GM23338 (cell line): ENCODE data around the gene UGT1A10. TPM values are rescaled to one million over a fixed set of nuclear protein-coding genes. Genes with fewer than 3 reads are reported as not detected.

Experiments
- ATAC-seq: fragments of 200-7000 bp; cut with Tn5 transposase; 3 replicates; pipeline ENCODE4 v1.9.1; 2020
- DNase-seq: peaks from one replicate; pipeline ENCODE4 v3.0.0-alpha.2; 2015; ENCODE audit warnings: low spot score
- H2AFZ ChIP-seq: fragments of 200-600 bp; sonication (generic); 2 replicates; pipeline ENCODE4 v1.8.0; 2016; ENCODE audit warnings: antibody characterized with exemption, mild to moderate bottlenecking, moderate library complexity
- H3F3A ChIP-seq: fragments of 200-600 bp; sonication (generic); replicated peaks from 2 replicates; pipeline ENCODE4 v1.8.0; 2017; ENCODE audit warnings: antibody characterized with exemption, mixed run types, low read depth
- H3K27ac ChIP-seq: fragments of 200-600 bp; sonication (generic); 2 replicates; pipeline ENCODE4 v1.6.1; 2016; ENCODE audit warnings: low read depth
- H3K27me3 ChIP-seq: fragments of 200-600 bp; sonication (generic); 2 replicates; pipeline ENCODE4 v1.8.0; 2016; ENCODE audit warnings: mild to moderate bottlenecking, mixed run types, moderate library complexity; ENCODE audit not compliant: insufficient read depth
- H3K36me3 ChIP-seq: fragments of 200-600 bp; sonication (generic); 2 replicates; pipeline ENCODE4 v1.8.0; 2016; ENCODE audit warnings: mild to moderate bottlenecking; ENCODE audit not compliant: insufficient read depth
- H3K4me1 ChIP-seq: fragments of 200-600 bp; sonication (generic); 2 replicates; pipeline ENCODE4 v1.8.0; 2016; ENCODE audit warnings: mild to moderate bottlenecking, moderate library complexity; ENCODE audit not compliant: insufficient read depth
- H3K4me2 ChIP-seq: fragments of 200-600 bp; sonication (generic); 2 replicates; pipeline ENCODE4 v1.7.1; 2017; ENCODE audit warnings: mixed run types
- H3K4me3 ChIP-seq: fragments of 200-600 bp; sonication (generic); 2 replicates; pipeline ENCODE4 v1.6.1; 2016; ENCODE audit warnings: mixed run types
- H3K79me2 ChIP-seq: fragments of 200-600 bp; sonication (generic); replicated peaks from 2 replicates; pipeline ENCODE4 v1.8.0; 2017; ENCODE audit warnings: mild to moderate bottlenecking; ENCODE audit not compliant: insufficient read depth
- H3K9me2 ChIP-seq: fragments of 200-600 bp; sonication (generic); 2 replicates; pipeline ENCODE4 v1.8.0; 2017; ENCODE audit not compliant: insufficient read depth
- H4K20me1 ChIP-seq: fragments of 200-600 bp; sonication (generic); replicated peaks from 2 replicates; pipeline ENCODE4 v1.8.0; 2017; ENCODE audit warnings: mild to moderate bottlenecking; ENCODE audit not compliant: insufficient read depth
- H3K27ac Mint-ChIP-seq: 2 replicates; pipeline ENCODE4 v1.8.0; 2020; ENCODE audit warnings: inconsistent platforms, mild to moderate bottlenecking, moderate library complexity, mixed read lengths
- H3K27me3 Mint-ChIP-seq: 3 replicates; pipeline ENCODE4 v1.8.0; 2022; ENCODE audit warnings: low read depth, mild to moderate bottlenecking, moderate library complexity, mixed read lengths, inconsistent platforms; ENCODE audit not compliant: insufficient read depth, poor library complexity
- H3K36me3 Mint-ChIP-seq: 3 replicates; pipeline ENCODE4 v1.8.0; 2021; ENCODE audit warnings: low read depth, mild to moderate bottlenecking, inconsistent platforms, moderate library complexity, mixed read lengths
- H3K4me1 Mint-ChIP-seq: 3 replicates; pipeline ENCODE4 v1.8.0; 2020; ENCODE audit warnings: mild to moderate bottlenecking, inconsistent platforms, mixed read lengths
- H3K4me3 Mint-ChIP-seq: 3 replicates; pipeline ENCODE4 v1.8.0; 2021; ENCODE audit warnings: moderate library complexity, mild to moderate bottlenecking, inconsistent platforms, mixed read lengths
- H3K9me3 Mint-ChIP-seq: 3 replicates; pipeline ENCODE4 v1.8.0; 2020; ENCODE audit warnings: moderate library complexity, mild to moderate bottlenecking, inconsistent platforms, mixed read lengths
- CREB1 ChIP-seq: fragments of 250-450 bp; sonication (Bioruptor Pico); IDR thresholded peaks from 2 replicates; pipeline ENCODE4 v1.5.0; 2020; ENCODE audit warnings: low read depth, mild to moderate bottlenecking, moderate library complexity
- EZH2 ChIP-seq: fragments of 200-600 bp; sonication (generic); IDR thresholded peaks from one replicate; pipeline ENCODE4 v1.8.0; 2017; ENCODE audit warnings: antibody characterized with exemption, mild to moderate bottlenecking, low read depth; ENCODE audit not compliant: unreplicated experiment
- JUNB ChIP-seq: IDR thresholded peaks from one replicate; pipeline ENCODE4 v1.6.1; 2016; ENCODE audit warnings: antibody characterized with exemption; ENCODE audit not compliant: unreplicated experiment
- STAT1 ChIP-seq: IDR thresholded peaks from one replicate; pipeline ENCODE4 v1.6.1; 2016; ENCODE audit warnings: antibody characterized with exemption; ENCODE audit not compliant: unreplicated experiment
- polyA plus RNA-seq: library from polyadenylated mRNA; unstranded; fragments of >200 nt; fragmentation: Nextera tagmentation; extraction: Ambion mirVana; gene quantifications from 2 replicates; pipeline ENCODE4 v1.2.1, GENCODE V29; 2016
- total RNA-seq: library from RNA; depleted of rRNA; stranded (reverse); fragments of >200 nt; shearing (Covaris generic); gene quantifications from 2 replicates; pipeline ENCODE4 v1.2.3, GENCODE V29; 2014
- TF ChIP-seq, protein P1 (sequence below): IDR thresholded peaks from 2 replicates; pipeline ENCODE4 v1.6.1; 2016; ENCODE audit warnings: antibody characterized with exemption
- TF ChIP-seq, protein P2 (sequence below): fragments of 250-450 bp; sonication (Bioruptor Pico); IDR thresholded peaks from 2 replicates; pipeline ENCODE4 v1.5.0; 2020; ENCODE audit warnings: mild to moderate bottlenecking, moderate library complexity
- TF ChIP-seq, protein P3 (sequence below), 2 experiments: fragments of 200-600 bp in 1 of 2; sonication (generic) in 1 of 2; conservative IDR thresholded peaks; 2 replicates each; pipeline versions ENCODE4 v1.5.1 to v1.6.1; 2016 to 2017; ENCODE audit warnings: antibody characterized with exemption in 2 of 2, low read depth in 2 of 2, mild to moderate bottlenecking in 2 of 2, moderate library complexity in 1 of 2

Gene UGT1A10
- total and polyA plus RNA-seq, 2 experiments from 2014 or later = not detected

DNA sequence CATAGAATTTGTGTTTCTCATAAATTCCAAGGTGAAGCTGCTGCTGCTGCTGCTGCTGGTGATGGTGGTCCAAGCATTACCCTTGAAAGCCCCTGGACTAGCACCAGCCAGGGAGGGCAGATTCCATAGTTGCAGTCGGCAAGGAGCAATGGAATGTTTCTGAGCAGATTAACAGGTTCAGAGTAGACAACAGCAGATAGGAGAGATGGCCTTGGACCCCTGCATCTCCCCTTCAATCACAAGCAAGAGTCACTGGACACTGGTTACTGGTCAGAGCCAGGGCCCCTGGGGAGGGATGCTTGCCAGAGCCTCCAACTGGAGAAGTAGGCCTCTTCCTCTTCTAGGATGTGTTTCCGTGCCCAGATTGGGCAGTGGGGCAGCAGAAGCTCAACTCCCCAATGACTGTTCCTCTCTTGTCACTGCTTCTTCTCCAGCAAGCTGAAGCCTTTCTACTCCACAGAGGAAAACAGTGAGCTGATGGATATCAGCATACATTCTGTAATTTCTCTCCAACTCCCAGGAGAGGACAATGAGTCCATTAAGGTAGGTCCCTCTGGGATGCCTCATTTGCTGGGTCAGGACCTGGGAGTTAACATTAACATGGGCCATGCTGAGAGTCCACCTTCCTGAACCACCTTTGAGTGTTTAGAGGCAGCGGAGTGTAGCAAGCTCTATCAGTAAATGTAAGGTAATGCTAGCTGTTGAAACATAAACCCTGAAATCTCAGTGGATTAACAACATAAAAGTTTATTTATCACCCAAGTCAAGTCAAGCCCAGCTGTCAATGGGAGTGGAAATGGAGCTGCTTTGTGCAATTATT lies 177.2 kb downstream of the UGT1A10 start (continued):
- TF ChIP-seq, protein P1, sequence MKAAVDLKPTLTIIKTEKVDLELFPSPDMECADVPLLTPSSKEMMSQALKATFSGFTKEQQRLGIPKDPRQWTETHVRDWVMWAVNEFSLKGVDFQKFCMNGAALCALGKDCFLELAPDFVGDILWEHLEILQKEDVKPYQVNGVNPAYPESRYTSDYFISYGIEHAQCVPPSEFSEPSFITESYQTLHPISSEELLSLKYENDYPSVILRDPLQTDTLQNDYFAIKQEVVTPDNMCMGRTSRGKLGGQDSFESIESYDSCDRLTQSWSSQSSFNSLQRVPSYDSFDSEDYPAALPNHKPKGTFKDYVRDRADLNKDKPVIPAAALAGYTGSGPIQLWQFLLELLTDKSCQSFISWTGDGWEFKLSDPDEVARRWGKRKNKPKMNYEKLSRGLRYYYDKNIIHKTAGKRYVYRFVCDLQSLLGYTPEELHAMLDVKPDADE = no peak
- no peak for TF ChIP-seq STAT1

DNA sequence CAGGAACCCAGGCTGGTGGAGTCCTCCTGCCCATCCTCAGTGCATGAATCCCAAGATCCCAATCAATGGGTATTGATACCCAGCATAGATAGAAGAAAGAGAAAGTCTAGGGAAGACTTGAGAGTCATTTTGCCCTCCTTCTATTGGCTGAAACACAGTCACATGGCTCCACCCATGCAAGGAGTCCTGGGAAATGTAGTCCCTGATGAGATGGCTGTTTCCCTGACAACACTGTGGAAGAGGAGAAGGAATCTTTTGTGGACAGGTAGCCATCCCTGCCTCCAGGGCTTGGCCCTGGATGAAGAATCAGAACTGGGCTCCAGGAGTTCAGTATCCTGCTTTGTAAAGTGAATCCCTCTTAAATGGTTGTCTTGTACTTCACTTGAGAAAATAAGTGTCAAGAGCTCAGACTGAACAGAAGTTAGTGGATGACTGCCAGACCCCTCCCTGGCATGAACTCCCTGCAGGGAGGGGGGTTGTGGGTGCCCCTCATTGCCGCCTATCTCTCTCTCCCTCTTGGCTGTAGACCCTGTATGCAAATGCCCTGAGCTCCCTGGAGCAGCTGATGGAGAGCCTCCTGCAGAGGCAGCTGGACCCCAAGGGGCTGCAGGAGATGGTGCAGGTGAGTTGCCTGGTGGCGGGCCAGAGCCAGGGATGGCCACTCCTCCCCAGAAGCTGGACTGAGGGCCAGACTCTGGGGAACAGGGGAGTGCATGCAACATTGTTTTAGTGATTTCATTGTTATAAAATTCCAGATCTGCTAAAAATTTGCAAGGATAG lies 178.0 kb downstream of the UGT1A10 start:
- DNase-seq (peak; percentile 60), ATAC-seq (peak; percentile 88)
- H3K4me1 Mint-ChIP-seq = no peaks in the 10 kb centered on the region
- Histone ChIP-seq H3F3A (no peaks in the 10 kb centered on the region), H4K20me1 (no peaks in the 10 kb centered on the region), H3K79me2 (no peaks in the 10 kb centered on the region), H3K36me3 (no peaks in the 10 kb centered on the region), H3K27me3 (no peaks in the 10 kb centered on the region), H3K27ac (no peak overlapping the region), H3K4me3 (no peak overlapping the region), H3K4me2 (no peak overlapping the region), H3K9me2 (peaks cover 6% of the 10 kb centered on the region), H2AFZ (no peak overlapping the region), H3K4me1 (no peaks in the 10 kb centered on the region)
- H3K27me3 Mint-ChIP-seq = peaks cover 9% of the 10 kb centered on the region
- no peak overlapping the region for H3K27ac Mint-ChIP-seq
- no peaks in the 10 kb centered on the region for H3K36me3 Mint-ChIP-seq
- no peak overlapping the region for H3K4me3 Mint-ChIP-seq
- TF ChIP-seq, protein P2, sequence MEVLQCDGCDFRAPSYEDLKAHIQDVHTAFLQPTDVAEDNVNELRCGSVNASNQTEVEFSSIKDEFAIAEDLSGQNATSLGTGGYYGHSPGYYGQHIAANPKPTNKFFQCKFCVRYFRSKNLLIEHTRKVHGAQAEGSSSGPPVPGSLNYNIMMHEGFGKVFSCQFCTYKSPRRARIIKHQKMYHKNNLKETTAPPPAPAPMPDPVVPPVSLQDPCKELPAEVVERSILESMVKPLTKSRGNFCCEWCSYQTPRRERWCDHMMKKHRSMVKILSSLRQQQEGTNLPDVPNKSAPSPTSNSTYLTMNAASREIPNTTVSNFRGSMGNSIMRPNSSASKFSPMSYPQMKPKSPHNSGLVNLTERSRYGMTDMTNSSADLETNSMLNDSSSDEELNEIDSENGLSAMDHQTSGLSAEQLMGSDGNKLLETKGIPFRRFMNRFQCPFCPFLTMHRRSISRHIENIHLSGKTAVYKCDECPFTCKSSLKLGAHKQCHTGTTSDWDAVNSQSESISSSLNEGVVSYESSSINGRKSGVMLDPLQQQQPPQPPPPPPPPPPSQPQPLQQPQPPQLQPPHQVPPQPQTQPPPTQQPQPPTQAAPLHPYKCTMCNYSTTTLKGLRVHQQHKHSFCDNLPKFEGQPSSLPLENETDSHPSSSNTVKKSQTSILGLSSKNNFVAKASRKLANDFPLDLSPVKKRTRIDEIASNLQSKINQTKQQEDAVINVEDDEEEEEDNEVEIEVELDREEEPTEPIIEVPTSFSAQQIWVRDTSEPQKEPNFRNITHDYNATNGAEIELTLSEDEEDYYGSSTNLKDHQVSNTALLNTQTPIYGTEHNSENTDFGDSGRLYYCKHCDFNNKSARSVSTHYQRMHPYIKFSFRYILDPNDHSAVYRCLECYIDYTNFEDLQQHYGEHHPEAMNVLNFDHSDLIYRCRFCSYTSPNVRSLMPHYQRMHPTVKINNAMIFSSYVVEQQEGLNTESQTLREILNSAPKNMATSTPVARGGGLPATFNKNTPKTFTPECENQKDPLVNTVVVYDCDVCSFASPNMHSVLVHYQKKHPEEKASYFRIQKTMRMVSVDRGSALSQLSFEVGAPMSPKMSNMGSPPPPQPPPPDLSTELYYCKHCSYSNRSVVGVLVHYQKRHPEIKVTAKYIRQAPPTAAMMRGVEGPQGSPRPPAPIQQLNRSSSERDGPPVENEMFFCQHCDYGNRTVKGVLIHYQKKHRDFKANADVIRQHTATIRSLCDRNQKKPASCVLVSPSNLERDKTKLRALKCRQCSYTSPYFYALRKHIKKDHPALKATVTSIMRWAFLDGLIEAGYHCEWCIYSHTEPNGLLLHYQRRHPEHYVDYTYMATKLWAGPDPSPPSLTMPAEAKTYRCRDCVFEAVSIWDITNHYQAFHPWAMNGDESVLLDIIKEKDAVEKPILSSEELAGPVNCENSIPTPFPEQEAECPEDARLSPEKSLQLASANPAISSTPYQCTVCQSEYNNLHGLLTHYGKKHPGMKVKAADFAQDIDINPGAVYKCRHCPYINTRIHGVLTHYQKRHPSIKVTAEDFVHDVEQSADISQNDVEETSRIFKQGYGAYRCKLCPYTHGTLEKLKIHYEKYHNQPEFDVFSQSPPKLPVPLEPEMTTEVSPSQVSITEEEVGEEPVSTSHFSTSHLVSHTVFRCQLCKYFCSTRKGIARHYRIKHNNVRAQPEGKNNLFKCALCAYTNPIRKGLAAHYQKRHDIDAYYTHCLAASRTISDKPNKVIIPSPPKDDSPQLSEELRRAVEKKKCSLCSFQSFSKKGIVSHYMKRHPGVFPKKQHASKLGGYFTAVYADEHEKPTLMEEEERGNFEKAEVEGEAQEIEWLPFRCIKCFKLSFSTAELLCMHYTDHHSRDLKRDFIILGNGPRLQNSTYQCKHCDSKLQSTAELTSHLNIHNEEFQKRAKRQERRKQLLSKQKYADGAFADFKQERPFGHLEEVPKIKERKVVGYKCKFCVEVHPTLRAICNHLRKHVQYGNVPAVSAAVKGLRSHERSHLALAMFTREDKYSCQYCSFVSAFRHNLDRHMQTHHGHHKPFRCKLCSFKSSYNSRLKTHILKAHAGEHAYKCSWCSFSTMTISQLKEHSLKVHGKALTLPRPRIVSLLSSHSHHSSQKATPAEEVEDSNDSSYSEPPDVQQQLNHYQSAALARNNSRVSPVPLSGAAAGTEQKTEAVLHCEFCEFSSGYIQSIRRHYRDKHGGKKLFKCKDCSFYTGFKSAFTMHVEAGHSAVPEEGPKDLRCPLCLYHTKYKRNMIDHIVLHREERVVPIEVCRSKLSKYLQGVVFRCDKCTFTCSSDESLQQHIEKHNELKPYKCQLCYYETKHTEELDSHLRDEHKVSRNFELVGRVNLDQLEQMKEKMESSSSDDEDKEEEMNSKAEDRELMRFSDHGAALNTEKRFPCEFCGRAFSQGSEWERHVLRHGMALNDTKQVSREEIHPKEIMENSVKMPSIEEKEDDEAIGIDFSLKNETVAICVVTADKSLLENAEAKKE (CRISPR knock-in tag) = no peak
- no peak for TF ChIP-seq CREB1 (CRISPR knock-in tag)
- no peak for TF ChIP-seq EZH2
- TF ChIP-seq, protein P3, sequence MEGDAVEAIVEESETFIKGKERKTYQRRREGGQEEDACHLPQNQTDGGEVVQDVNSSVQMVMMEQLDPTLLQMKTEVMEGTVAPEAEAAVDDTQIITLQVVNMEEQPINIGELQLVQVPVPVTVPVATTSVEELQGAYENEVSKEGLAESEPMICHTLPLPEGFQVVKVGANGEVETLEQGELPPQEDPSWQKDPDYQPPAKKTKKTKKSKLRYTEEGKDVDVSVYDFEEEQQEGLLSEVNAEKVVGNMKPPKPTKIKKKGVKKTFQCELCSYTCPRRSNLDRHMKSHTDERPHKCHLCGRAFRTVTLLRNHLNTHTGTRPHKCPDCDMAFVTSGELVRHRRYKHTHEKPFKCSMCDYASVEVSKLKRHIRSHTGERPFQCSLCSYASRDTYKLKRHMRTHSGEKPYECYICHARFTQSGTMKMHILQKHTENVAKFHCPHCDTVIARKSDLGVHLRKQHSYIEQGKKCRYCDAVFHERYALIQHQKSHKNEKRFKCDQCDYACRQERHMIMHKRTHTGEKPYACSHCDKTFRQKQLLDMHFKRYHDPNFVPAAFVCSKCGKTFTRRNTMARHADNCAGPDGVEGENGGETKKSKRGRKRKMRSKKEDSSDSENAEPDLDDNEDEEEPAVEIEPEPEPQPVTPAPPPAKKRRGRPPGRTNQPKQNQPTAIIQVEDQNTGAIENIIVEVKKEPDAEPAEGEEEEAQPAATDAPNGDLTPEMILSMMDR (conservative IDR thresholded peaks at IDR 0.05; ENCODE audit: low read depth in 2 of 2) = no peak
- TF ChIP-seq, protein P1 = 0 out of 2 replicates have a peak, but pooled peaks have one; percentile 35
- no peak for TF ChIP-seq STAT1
- TF ChIP-seq JUNB = no peak
- peaks cover 5% of the 10 kb centered on the region; the same call in 2 of the 3 replicates for H3K9me3 Mint-ChIP-seq
